HG03280 (cell line): ENCODE data around the gene TSHR.
"Not testable (repeated sequence)": the region's sequence is repeated elsewhere in the genome, so short reads cannot be mapped to it uniquely, and the experiment has no call there.

Experiments
- ATAC-seq: cut with Tn5 transposase; IDR thresholded peaks from one replicate; pipeline ENCODE4 v1.9.1; 2021; ENCODE audit warnings: mild to moderate bottlenecking, moderate library complexity; ENCODE audit not compliant: unreplicated experiment

TSHR gene

DNA sequence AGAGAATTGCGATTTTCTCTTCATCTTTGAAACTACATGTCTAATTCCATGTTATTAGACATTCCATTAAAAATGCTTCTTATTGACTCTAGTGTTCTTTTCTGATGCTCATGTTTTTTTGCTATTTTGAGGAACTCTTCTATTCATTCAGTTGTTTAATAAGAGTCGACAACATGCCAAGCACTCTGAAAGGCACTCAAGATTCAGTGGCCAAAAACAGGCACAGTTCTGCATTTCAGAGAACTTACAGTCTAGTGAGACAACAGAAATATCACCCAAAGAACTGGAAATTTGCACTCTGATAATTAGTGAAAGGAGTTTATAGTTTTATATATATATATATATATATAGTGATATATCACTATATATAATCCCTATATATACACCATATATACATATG is 111.7 kb downstream of the TSHR start:
- ATAC-seq: no peak

DNA sequence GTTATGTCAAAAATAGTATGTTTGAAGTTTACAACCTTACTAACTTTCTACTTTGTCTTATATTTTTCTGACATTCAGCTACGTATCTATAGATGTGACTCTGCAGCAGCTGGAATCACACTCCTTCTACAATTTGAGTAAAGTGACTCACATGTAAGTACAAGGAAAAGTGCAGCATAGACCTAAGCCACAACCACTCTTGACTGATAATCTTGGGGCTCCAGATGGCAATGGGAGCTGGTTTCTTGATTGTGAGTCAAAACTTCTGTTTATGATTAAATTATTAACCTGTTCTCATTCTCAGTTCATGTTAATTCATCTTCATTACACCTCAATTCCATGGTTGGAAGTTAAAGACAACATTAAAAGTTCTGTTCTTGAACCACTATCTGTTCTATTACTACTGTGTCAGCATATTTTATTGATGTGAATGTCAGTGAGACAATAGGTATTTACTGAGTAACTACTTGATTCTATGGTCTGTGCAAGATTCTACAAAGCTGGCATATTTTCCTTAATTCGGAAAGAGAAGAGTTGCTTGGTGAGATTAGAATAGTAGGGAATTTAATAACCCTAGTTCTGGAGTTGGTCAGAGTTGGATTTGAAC is 112.9 kb downstream of the TSHR start:
- no peak for ATAC-seq

DNA sequence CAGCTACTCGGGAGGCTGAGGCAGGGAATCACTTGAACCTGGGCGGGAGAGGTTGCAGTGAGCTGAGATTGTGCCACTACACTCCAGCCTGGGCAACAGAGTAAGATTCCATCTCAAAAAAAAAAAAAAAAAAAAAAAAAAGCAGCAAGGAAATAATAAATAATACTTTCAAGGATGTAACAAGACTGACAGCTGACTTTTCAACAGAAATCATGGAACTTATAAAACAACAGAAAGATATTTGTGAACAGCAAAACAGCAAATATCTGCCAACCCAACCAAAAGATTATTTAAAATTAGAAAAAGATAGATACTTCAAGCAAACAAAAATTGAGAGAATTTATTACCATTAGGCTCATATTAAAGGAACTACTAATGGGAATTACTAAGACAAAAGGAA is 115.1 kb downstream of the TSHR start:
- no peak for ATAC-seq

DNA sequence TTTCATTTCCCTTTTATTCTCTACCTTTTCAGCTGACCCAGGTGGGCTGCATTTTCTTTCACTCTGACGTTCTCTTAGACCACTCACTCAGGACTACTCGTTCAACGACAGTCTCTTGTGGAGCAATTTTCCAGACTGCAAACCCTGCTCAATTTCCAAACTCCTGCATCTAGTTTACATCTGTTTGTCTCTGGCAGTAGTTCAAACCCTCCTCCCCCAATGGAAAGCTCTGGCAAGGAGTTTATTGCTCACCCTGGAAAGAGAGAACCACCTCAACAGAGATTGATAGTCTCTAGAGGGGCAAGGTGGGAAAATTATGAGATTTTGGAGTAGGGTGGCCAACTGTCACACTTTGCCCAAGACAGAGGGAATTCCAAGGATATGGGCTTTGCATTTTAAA is 130.2 kb downstream of the TSHR start:
- no peak for ATAC-seq

- ATAC-seq: no peak
Observed at GRCh38 chr14:81087230-81087629, 131.8 kb downstream of the TSHR start.

DNA sequence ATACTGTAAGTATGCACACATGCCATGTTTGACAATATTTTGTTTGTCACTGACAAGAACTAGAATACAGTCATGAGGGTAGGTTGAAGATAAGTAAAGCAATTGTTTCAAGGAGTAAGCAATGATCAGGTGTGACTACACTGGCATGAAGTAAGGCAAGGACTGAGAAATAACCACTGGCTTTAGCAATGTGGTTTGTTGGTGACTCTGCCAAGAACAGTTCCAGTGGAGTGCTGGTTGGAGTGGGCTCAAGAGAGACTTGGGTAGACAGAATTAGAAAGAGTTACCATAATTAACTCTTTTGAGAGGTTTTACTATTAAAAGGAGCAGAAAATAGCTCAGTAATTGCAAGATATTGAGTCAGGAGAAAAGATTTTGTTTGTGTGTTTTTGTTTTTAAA is 135.7 kb downstream of the TSHR start:
- ATAC-seq: no peak

DNA sequence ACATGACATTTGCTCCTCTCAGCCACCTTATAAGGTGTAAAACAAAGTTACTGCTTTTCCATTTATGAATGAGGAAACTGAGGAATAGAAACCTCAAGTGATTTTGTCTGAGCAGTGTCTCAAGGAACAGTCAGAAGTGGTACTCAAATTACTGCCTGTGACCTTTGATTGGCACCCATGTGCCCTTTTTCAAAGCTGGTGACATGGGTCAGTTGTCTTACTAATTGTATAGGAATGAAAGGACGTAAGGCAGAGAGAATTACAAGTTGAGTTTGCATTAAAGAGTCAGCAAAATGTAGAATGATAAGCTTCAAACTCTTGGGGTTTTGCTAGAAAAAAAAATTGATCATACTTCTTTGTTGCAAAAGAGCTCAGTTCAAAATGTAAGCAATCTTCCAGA is 136.2 kb downstream of the TSHR start:
- no peak for ATAC-seq

DNA sequence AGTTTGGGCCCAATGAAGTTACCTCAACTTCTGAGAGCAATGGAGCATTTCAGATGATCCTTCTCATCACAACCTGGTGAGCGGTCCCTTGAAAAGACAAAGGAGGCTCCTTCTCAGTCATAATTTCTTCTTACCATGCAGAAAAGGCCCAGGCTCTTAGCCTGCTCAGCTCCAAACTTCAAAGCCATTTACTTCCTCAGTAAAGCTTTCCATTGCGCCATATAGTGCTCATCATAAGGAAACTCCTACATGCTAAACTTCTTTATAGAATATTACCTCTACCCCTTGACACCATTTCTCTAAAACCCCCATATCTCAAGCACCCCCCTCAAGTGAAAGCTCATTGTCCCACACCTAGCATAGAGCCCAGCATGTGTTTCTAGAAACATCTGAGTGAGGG is 138.2 kb downstream of the TSHR start:
- no peak for ATAC-seq

GRCh38 chr14:81095539-81095938 is 140.1 kb downstream of the TSHR start:
- ATAC-seq: no peak

- no peak for ATAC-seq
Observed at GRCh38 chr14:81096656-81097055, 141.2 kb downstream of the TSHR start.

DNA sequence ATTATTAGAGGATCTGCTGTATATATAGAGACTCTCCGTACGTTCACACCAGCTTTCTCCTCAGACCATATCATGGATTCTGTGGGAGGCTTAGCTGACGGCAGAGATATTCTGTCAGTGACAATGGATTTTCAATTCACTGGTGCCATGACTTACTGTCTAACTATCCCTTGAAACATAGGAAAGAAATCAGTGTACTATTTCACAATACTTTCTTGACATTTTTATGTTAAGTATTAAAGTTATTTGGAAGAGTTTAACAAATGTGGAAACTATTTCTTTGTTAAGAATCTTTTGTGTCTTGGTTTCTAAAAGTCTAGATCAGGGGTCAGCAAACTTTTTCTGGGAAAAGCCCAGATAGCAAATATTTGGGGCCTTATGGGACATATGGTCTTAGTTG is 146.8 kb downstream of the TSHR start:
- ATAC-seq: no peak

DNA sequence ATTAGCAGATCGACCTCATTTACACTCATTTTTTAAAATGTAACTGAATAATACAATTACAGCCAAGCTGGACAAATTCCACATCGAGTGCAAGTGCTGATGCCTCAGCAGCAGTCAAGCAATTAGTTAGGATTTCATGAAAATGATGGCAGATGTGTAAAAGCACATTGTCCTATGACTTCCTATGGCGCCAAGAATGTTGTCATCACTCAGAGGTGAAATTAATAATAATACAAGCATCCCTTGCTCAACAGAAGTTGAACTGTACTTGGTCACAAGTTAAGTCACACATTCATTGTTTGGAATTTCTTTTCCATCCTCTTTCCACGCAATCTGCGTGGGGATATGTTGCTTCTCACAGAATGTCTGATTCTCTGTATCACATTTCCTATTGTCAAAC is 148.0 kb downstream of the TSHR start:
- no peak for ATAC-seq

DNA sequence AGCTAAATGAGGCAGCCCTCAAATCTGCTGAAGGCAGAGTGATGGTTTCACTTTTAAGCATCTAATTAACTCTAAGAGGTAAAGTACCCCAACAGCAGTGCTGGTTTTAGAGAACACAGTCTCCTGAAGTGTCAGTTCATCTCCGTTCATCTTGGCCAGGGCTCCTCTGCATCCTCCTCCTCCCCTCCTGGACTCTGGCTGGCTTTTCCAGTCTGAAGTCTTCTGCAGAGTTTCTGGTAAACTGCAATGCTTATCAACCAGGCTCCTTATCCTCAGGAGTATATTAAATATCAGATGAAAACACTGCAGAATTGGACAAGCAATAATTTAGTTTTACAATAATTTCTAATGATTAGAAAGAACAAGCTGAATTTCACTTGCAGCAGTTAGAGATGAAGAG is 150.0 kb downstream of the TSHR start:
- no peak for ATAC-seq

- no peak for ATAC-seq
Observed at GRCh38 chr14:81105961-81106360, 150.5 kb downstream of the TSHR start.

DNA sequence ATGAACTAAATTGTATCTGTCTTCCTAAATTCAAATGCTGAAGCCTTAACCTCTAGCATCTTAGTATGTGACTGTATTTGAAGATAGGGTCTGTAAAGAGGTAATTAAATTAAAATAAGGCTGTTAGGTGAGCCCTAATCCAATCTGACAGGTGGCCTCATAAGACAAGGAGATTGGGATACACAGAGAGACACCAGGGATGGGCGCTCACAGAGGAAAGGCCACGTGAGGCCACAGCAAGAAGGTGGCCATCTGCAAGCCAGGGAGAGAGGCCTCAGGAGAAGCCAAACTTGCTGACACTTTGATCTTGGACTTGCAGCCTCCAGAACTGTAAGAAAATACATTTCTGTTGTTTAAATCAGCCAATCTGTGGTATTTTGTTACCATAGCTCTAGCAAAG is 154.8 kb downstream of the TSHR start:
- ATAC-seq: no peak

DNA sequence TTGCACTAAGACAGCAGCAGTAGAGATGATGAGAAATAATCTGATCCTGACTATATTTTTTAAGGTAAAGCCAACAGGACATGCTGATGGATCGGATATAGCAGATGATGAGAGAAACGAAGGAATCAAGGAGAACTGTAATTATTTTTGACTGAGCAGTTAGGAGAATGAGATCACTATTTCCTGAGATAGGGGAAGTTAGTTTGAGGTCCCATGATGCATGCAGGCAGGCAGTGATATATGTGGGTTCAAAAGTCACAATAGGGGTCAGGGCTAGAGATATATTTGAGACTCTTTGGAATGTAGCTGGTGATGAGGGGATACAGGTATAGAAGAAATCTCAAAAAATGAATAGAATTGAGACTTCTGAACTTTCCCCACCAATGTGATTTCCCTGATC is 157.8 kb downstream of the TSHR start:
- ATAC-seq: no peak

DNA sequence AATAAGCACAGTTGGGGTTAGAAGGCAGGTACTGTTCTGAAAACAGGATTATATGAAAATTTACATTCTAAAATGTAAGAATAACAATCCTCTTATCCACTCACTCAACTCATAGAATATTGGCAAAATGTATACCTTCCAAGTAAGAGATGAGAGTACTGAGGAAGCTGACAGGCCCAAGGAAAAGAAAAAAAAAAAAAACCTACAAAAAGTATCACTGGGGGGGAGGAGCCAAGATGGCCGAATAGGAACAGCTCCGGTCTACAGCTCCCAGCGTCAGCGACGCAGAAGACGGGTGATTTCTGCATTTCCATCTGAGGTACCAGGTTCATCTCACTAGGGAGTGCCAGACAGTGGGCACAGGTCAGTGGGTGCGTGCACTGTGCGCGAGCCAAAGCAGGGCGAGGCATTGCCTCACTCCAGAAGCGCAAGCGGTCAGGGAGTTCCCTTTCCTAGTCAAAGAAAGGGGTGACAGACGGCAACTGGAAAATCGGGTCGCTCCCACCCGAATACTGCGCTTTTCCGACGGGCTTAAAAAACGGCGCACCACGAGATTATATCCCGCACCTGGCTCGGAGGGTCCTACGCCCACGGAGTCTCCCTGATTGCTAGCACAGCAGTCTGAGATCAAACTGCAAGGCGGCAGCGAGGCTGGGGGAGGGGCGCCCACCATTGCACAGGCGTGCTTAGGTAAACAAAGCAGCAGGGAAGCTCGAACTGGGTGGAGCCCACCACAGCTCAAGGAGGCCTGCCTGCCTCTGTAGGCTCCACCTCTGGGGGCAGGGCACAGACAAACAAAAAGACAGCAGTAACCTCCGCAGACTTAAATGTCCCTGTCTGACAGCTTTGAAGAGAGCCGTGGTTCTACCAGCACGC is 158.8 kb downstream of the TSHR start:
- ATAC-seq: not testable (repeated sequence)

DNA sequence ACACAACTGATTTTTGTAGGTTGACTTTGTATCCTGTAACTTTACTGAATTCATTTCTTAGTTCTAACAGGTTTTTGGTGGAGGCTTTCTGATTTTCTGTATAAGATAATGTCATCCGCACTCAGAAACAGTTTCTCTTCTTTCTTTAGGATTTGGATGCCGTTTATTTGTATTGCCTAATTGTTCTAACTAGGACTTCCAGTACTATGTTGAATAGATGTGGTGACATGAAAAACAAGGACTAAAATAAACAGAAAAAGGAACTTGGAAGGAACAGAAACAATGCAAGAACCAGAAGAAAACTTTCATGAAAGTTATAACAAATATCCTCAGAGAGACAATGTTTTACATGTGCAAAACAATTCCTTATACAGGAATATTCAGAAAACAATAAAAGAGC is 165.1 kb downstream of the TSHR start:
- ATAC-seq: no peak

DNA sequence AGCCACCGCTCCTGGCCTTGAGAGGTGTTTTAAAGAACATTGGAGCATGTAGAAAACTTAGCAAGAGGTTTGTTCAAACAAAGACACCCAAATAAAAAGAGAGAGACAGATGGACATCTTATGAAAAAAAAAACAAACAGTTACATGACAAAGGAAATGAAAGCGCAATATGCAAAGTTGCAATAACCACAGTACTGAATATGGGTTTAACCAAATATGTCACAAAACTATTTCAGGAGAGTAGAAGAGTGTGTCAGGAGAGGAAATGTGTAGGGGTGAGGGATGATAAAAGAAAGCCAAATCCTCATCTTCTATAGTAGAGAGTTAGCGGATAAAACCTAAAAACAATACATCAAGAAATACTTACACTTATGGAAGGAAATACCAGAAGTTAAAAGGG is 166.9 kb downstream of the TSHR start:
- ATAC-seq: peak; percentile 98

GRCh38 chr14:81123811-81124210 is 168.4 kb downstream of the TSHR start:
- no peak for ATAC-seq

DNA sequence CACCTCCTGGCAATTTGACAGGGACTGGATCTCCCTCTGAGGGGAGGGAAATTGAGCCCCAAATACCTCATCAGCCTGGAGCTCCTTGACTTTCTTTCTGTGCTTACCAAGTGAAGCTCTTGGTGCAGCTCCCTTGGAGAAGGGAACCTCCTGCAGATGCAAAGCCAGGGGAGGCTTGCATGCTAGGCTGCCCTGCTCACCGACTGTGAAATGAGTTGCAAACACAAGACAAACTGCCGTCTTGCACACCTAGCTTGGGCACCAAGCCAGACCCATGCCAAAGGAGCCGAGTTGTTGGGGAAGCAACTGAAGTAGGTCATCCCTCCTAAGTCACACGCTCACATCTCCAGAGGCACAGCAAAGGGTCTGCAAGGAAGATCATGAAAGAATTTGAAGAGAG is 170.1 kb downstream of the TSHR start:
- no peak for ATAC-seq

DNA sequence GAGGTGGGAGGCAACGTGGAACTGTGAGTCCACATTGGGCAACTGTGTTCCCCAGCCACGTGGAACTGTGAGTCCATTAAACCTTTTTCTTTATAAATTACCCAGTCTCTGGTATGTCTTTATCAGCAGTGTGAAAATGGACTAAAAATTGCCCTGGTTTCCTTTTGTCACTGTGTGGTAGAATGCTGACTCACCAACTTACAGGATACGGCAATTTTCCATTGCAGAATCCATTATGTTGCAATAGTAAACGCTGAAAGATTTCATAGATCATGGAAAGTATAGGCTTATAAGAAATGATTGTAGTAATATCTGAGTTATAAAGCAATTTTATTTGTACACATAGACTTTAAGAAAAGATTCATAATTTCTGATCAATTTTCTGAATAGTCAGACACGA is 172.4 kb downstream of the TSHR start:
- no peak for ATAC-seq

GRCh38 chr14:81129242-81129641 is 173.8 kb downstream of the TSHR start:
- no peak for ATAC-seq
